Heart left ventricle (tissue), 13 donors: Measurements from ENCODE around the gene EFCAB5.

Experiments used
- CTCF ChIP-seq, 12 donors: fragments of 200-600 bp; sonication (generic) in 4 of 12; IDR thresholded peaks; one replicate each; pipeline versions ENCODE4 v1.5.0 to v1.8.0; 2018 to 2022; ENCODE audit warnings: antibody characterized with exemption in 12 of 12, mild to moderate bottlenecking in 5 of 12
- POLR2A ChIP-seq, 2 donors: fragments of 450-650 bp; IDR thresholded peaks; one replicate each; pipeline ENCODE4 v1.6.1; 2017; ENCODE audit warnings: antibody characterized with exemption in 2 of 2, mild to moderate bottlenecking in 2 of 2, moderate library complexity in 2 of 2
- donor health status: ischemic (EF 13 %, LVEDD 7.1; RV severe dilation, severe dysfunction).
- donor health status: DM: no; HTN: yes; CAD: no.
- donor health status: DM: no; HTN: no; CAD: no.
- donor health status: ischemic (EF 25% LVEDD 6.9; RV normal size, moderate dysfunction).
- donor health status: ischemic (EF 25% LVEDD 5.7; RV mildly dilated, moderate dysfunction).
- donor health status: ischemic (EF 35%, LVEDD 5.7; RV mildly dilated, moderate dysfunction).
- donor health status: nonischemic (EF 11% LVEDD 7.7; RV severe dilation, severe dysfunction).
- donor health status: DM: yes; HTN: yes; CAD: no.
- donor health status: PGD.
- donor health status: ischemic (EF 29% LVEDD 5.4; RV normal size, mild dysfunction).
- donor health status: nonischemic (EF 23%, LVEDD 6.1; RV moderate dilation, normal function).

- TF ChIP-seq POLR2A (IDR thresholded peaks at IDR 0.05) (no peak), CTCF (IDR thresholded peaks at IDR 0.05) (no peak)
These were observed 193.1 kb downstream of the EFCAB5 start for GRCh38 chr17:30134551-30134950.
